WTC11 (cell line): ENCODE measurements around the gene PRDM2.

Experiments used
- ATF6 ChIP-seq: sonication (generic); formaldehyde crosslinking; IDR thresholded peaks from 2 replicates; pipeline ENCODE4 v1.8.1; 2023; ENCODE audit warnings: mild to moderate bottlenecking, missing genetic modification reagents
- CTCF ChIP-seq: fragments of 200-600 bp; IDR thresholded peaks from 2 replicates; pipeline ENCODE4 v1.8.0; 2022; ENCODE audit warnings: antibody characterized with exemption
- E2F5 ChIP-seq: sonication (generic); formaldehyde crosslinking; IDR thresholded peaks from 2 replicates; pipeline ENCODE4 v1.8.1; 2022; ENCODE audit warnings: mild to moderate bottlenecking, moderate library complexity, missing genetic modification reagents
- PRDM15 ChIP-seq: sonication (generic); formaldehyde crosslinking; IDR thresholded peaks from 2 replicates; pipeline ENCODE4 v1.8.0; 2022; ENCODE audit warnings: missing genetic modification reagents
- SP1 ChIP-seq: sonication (generic); formaldehyde crosslinking; conservative IDR thresholded peaks from 2 replicates; pipeline ENCODE4 v1.8.1; 2022; ENCODE audit warnings: missing genetic modification reagents
- ZNF317 ChIP-seq: sonication (generic); formaldehyde crosslinking; IDR thresholded peaks from 2 replicates; pipeline ENCODE4 v1.8.1; 2023; ENCODE audit warnings: low read depth, mild to moderate bottlenecking, moderate library complexity, missing genetic modification reagents, borderline replicate concordance

- TF ChIP-seq CTCF (no peak), ATF6 (CRISPR knock-in tag) (no peak), SP1 (CRISPR knock-in tag) (no peak), E2F5 (CRISPR knock-in tag) (no peak), ZNF317 (CRISPR knock-in tag) (no peak), PRDM15 (CRISPR knock-in tag) (no peak)
Measured at GRCh38 chr1:13780780-13781179, 80.8 kb downstream of the PRDM2 start.
